Progenitor cell of endocrine pancreas (in vitro differentiated cells): ENCODE data around the gene IQCE. TPM values are rescaled to one million over a fixed set of nuclear protein-coding genes. Genes with fewer than 3 reads are reported as not detected.
"Not testable (repeated sequence)": the region's sequence is repeated elsewhere in the genome, so short reads cannot be mapped to it uniquely, and the experiment has no call there.

Experiments used
- DNase-seq: peaks from one replicate; pipeline ENCODE4 v3.0.0; 2021; ENCODE audit warnings: low spot score; ENCODE audit not compliant: unreplicated experiment
- H3K27ac Mint-ChIP-seq: 2 replicates; pipeline ENCODE4 v1.8.0; 2021; ENCODE audit warnings: mild to moderate bottlenecking, moderate library complexity, mixed read lengths
- H3K27me3 Mint-ChIP-seq: 2 replicates; pipeline ENCODE4 v1.8.0; 2021; ENCODE audit warnings: mixed read lengths
- H3K36me3 Mint-ChIP-seq: 2 replicates; pipeline ENCODE4 v1.8.0; 2022; ENCODE audit warnings: mixed read lengths; ENCODE audit not compliant: insufficient read depth
- H3K4me1 Mint-ChIP-seq: 2 replicates; pipeline ENCODE4 v1.8.0; 2021; ENCODE audit warnings: low read depth, mixed read lengths
- H3K4me3 Mint-ChIP-seq: 2 replicates; pipeline ENCODE4 v1.8.0; 2021; ENCODE audit warnings: low read depth, mild to moderate bottlenecking, moderate library complexity, mixed read lengths
- H3K9me3 Mint-ChIP-seq: 2 replicates; pipeline ENCODE4 v1.8.0; 2021; ENCODE audit warnings: low read depth, mixed read lengths
- total RNA-seq: library from RNA; stranded (reverse); gene quantifications from 2 replicates; pipeline ENCODE4 v1.2.1, GENCODE V29; 2021
- TF ChIP-seq, protein P1 (sequence below): fragments of 200-600 bp; sonication (generic); IDR thresholded peaks from one replicate; pipeline ENCODE4 v1.5.0; 2021; ENCODE audit warnings: antibody characterized with exemption, mild to moderate bottlenecking; ENCODE audit not compliant: unreplicated experiment

The IQCE gene
- total RNA-seq, 1 donor from 2014 or later: 32.5 TPM

DNA sequence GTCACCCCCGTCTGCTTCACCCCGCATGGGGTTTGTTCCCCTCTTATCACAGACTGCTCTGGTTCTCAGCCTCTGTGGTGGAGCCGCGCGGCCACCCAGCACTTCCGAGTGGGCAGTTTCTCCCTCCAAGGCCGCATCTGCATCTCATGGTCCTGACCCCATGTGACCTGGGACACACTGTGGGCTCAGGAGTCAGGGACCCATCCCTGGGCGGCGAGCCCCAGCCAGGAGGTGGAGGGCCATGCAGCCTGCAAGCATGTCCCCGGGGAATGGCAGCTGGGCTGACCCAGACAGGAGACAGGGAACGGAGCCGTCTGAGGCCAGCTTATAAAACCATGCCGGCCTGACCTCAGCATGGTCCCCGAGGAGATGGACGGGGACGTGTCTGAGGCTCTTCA is 47.8 kb downstream of the IQCE start:
- H3K9me3 Mint-ChIP-seq: no peaks in the 10 kb centered on the region
- H3K27me3 Mint-ChIP-seq: peaks cover 4% of the 10 kb centered on the region
- no peak for DNase-seq
- H3K36me3 Mint-ChIP-seq: peaks cover 10% of the 10 kb centered on the region
- peak overlapping the region; percentile 41 for H3K27ac Mint-ChIP-seq
- TF ChIP-seq, protein P1, sequence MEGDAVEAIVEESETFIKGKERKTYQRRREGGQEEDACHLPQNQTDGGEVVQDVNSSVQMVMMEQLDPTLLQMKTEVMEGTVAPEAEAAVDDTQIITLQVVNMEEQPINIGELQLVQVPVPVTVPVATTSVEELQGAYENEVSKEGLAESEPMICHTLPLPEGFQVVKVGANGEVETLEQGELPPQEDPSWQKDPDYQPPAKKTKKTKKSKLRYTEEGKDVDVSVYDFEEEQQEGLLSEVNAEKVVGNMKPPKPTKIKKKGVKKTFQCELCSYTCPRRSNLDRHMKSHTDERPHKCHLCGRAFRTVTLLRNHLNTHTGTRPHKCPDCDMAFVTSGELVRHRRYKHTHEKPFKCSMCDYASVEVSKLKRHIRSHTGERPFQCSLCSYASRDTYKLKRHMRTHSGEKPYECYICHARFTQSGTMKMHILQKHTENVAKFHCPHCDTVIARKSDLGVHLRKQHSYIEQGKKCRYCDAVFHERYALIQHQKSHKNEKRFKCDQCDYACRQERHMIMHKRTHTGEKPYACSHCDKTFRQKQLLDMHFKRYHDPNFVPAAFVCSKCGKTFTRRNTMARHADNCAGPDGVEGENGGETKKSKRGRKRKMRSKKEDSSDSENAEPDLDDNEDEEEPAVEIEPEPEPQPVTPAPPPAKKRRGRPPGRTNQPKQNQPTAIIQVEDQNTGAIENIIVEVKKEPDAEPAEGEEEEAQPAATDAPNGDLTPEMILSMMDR: no peak
- H3K4me1 Mint-ChIP-seq: no peaks in the 10 kb centered on the region
- H3K4me3 Mint-ChIP-seq: no peak overlapping the region

DNA sequence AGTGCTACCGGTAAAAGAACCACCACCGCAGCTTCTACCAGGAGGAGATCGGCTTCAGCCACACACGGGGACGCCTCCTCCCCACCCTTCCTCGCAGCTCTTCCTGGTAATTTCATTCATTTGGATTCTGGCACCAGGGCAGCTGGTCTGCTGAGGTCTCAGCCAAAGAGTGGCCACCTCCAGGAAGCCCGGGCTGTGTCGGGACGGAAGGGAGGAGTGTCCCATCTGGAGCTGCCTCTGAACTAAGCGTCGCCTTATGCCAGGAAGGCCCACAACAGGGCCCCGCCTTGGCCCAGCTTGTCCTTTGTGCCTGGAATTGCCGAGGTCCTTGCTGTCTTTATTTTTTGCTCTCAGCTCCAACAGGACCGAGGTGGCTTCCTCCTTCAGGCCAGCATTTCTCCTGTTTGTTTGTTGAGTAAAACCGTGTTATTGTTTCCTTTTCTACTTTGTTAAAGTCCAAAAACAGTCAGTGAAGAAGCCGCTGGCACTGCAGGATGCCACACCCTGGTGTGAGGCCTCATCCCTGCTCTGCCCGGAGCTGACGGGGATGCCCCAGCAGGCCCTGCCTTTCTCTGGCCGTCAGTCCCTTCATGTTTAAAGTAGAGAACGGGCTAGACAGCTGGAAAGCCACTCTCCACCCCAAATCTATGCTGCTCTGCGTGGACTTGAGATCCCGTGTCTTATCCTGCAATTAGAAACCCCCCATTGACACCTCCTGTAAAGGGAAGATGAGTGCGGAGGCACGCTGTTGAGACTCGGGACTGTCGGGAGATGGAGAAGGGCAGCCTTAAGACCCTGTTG is 48.5 kb downstream of the IQCE start:
- TF ChIP-seq, protein P1: no peak
- Mint-ChIP-seq H3K27ac (no peak overlapping the region), H3K4me1 (no peaks in the 10 kb centered on the region), H3K4me3 (no peak overlapping the region), H3K9me3 (no peaks in the 10 kb centered on the region), H3K36me3 (peaks cover 7% of the 10 kb centered on the region), H3K27me3 (peaks cover 4% of the 10 kb centered on the region)
- no peak for DNase-seq

DNA sequence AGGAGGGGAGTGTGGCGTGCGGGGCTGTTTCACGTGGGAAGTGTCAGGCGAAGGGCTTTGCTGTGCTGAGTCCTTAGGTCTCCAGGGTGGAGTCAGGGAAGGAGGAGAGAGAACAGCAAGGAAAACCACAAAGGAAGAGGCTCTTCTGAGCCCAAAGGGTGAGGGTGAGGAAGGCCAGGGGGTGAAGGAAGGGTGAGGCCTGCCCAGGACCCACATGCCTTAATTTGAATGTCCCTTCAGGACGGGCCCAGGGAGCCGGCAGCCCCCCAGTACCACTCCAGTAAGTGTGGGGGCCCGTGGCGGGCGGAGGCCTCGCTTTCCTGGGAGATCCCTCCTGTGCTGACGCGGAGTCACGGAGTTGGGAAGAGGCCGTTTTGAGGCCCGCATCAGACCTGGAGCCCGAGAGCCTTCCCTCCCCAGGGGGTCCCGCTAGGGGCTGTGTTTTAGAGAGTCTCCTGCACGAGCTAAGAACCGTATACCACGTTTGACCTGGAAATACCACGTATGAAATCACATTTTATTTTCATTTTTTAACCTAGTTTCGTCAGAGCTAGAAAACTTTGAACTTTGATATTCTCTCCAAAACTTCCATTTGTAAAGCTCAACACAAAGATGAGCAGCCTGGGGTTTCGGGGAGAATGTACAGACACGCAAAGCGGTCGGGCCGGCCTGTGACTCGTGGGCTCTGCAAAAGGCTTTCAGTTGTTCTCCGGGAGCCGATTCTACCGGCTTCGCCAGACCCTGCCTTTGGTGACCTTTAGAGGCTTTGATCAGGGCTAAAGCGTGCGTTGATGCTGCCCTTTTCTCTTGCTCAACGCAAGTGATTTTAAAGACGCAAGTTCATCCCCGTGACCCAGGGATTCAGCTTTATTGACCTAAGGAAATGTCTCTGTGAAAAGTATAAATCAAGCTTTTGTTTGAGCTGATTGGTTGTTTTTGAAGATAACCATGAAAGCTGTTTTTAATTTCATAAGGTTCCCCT is 49.4 kb downstream of the IQCE start:
- TF ChIP-seq, protein P1: no peak
- H3K4me3 Mint-ChIP-seq: no peak overlapping the region
- H3K9me3 Mint-ChIP-seq: no peaks in the 10 kb centered on the region
- H3K27ac Mint-ChIP-seq: no peak overlapping the region
- peaks cover 5% of the 10 kb centered on the region for H3K36me3 Mint-ChIP-seq
- no peak for DNase-seq
- no peaks in the 10 kb centered on the region for H3K4me1 Mint-ChIP-seq
- H3K27me3 Mint-ChIP-seq: peaks cover 4% of the 10 kb centered on the region

DNA sequence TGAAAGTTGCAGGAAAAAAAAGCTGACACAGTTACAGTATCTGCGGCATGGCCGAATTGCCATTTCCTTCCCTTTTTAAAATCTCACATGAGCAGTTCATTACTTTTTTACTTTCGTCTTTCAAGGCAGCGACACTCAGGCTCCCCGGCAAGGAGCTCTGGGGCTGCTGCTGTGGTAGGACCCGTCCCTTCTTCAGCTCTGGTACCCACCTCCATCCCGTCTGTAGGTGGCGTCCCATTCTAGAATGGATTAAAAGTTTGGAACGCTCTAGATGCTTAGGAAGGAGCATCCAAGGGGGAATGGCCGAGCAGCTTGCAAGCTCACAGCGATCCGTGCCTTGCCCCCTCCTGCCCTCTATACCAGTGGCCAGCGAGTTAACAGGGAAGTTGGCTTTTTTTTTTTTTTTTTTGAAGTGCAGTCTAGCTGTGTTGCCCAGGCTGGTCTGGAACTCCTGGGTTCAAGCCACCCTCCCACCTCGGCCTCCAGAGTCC is 50.2 kb downstream of the IQCE start:
- H3K27me3 Mint-ChIP-seq: peaks cover 4% of the 10 kb centered on the region
- H3K36me3 Mint-ChIP-seq: peaks cover 5% of the 10 kb centered on the region
- H3K9me3 Mint-ChIP-seq: no peaks in the 10 kb centered on the region
- H3K4me3 Mint-ChIP-seq: no peak overlapping the region
- DNase-seq: no peak
- H3K27ac Mint-ChIP-seq: no peak overlapping the region
- no peaks in the 10 kb centered on the region for H3K4me1 Mint-ChIP-seq
- TF ChIP-seq, protein P1: peak; percentile 38

DNA sequence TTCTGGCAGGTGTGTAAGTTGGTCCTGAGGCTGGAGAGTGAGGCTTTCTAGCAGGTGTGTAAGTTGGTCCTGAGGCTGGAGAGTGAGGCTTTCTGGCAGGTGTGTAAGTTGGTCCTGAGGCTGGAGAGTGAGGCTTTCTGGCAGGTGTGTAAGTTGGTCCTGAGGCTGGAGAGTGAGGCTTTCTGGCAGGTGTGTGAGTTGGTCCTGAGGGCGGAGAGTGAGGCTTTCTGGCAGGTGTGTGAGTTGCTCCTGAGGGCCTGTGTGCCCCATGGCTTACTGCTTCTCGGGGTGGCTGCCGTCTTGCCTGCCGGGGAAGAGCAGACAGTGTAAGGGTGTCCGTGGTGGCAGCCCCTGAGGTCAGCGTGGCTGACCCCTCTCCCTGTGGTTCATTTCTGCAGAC is 50.9 kb downstream of the IQCE start:
- not testable (repeated sequence) for H3K36me3 Mint-ChIP-seq, H3K4me3 Mint-ChIP-seq, H3K4me1 Mint-ChIP-seq, H3K27me3 Mint-ChIP-seq, H3K9me3 Mint-ChIP-seq, H3K27ac Mint-ChIP-seq, DNase-seq
